ENCODE results near the gene SNAI3. TPM values are rescaled to one million over a fixed set of nuclear protein-coding genes. Genes with fewer than 3 reads are reported as not detected.
A peak's percentile ranks its signal among the peaks of the same experiment; 100 is the strongest.

Gene SNAI3
- total RNA-seq, 4 donors from 2014 or later, result 0.26 to 0.83 (median 0.59) TPM

GRCh38 chr16:88712362-88712979 lies 26.2 kb upstream of the SNAI3 start:
- no peak for DNase-seq (ENCODE audit: extremely low spot score)
- TF ChIP-seq POLR2AphosphoS5 (IDR thresholded peaks at IDR 0.05) (no peak), POLR2A (IDR thresholded peaks at IDR 0.05; ENCODE audit: low read depth) (no peak), CTCF (IDR thresholded peaks at IDR 0.05) (no peak), EP300 (IDR thresholded peaks at IDR 0.05) (no peak)
- Histone ChIP-seq H3K4me1 (peaks cover 0 to 27% (median 12%) of the 10 kb centered on the region in 4 donors), H3K27me3 (no peaks in the 10 kb centered on the region), H3K27ac (replicated peaks in 1 of 4) (no peak overlapping the region), H3K36me3 (peaks cover 35 to 55% (median 49%) of the 10 kb centered on the region in 4 donors), H3K4me3 (no peak overlapping the region), H3K9me3 (no peaks in the 10 kb centered on the region)
- WGBS, result 87% methylated on average over 8 of the region's 25 CpGs
- intact Hi-C loops (cut with DNase I), result no loop called here

DNA sequence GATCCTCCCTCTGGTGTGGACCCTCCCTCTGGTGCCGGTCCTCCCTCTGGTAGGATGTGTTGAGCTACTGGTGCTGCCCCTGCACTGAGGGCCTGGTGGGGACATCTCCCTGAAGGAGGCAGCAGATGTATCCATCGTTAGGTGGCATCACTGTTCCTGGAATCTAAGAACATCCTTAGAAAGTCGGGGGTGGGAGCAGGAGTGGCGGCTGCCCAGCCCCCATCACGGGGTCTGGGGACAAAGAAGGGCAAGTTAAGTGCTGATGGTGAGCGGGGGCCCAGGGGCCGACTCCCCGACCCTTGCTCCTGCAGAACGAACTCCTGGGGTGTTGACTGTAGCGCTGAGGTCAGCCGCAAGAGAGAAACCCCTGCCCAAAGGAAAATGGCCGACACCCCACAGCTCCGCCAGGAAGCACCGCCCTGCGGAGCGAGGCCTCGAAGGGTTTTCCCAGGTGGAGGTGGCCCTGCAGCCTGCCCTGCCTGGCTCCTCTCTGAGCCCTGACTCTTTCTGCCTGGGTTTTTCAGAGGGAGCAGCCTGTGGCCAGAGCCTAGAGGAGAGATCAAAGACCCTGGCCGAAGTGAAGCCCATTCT lies 25.5 kb upstream of the SNAI3 start:
- Histone ChIP-seq H3K4me1 (peaks cover 6 to 33% (median 18%) of the 10 kb centered on the region in 4 donors), H3K27ac (replicated peaks in 1 of 4) (no peak overlapping the region), H3K4me3 (no peak overlapping the region), H3K27me3 (no peaks in the 10 kb centered on the region), H3K36me3 (peaks cover 29 to 48% (median 43%) of the 10 kb centered on the region in 4 donors), H3K9me3 (no peaks in the 10 kb centered on the region)
- no peak for TF ChIP-seq CTCF (IDR thresholded peaks at IDR 0.05)
- TF ChIP-seq EP300 (IDR thresholded peaks at IDR 0.05), result no peak
- TF ChIP-seq POLR2A (IDR thresholded peaks at IDR 0.05; ENCODE audit: low read depth), result no peak
- TF ChIP-seq POLR2AphosphoS5 (IDR thresholded peaks at IDR 0.05), result no peak
- no peak for DNase-seq (ENCODE audit: extremely low spot score)
- intact Hi-C loops (cut with DNase I), result no loop called here
- WGBS, result 78% methylated on average over 15 of the region's 18 CpGs

GRCh38 chr16:88710556-88710955 lies 24.2 kb upstream of the SNAI3 start:
- H3K27me3 ChIP-seq, result no peaks in the 10 kb centered on the region
- no peaks in the 10 kb centered on the region for H3K9me3 ChIP-seq
- no peak overlapping the region for H3K27ac ChIP-seq (replicated peaks in 1 of 4)
- DNase-seq (ENCODE audit: extremely low spot score), result no peak
- peaks cover 16 to 36% (median 30%) of the 10 kb centered on the region in 4 donors for H3K36me3 ChIP-seq
- intact Hi-C loops (cut with DNase I), result no loop called here
- TF ChIP-seq CTCF (IDR thresholded peaks at IDR 0.05) (no peak), EP300 (IDR thresholded peaks at IDR 0.05) (no peak), POLR2AphosphoS5 (IDR thresholded peaks at IDR 0.05) (no peak), POLR2A (IDR thresholded peaks at IDR 0.05; ENCODE audit: low read depth) (no peak)
- WGBS, result 58% methylated on average over 12 of the region's 16 CpGs
- H3K4me3 ChIP-seq, result no peak overlapping the region
- peaks cover 9 to 39% (median 22%) of the 10 kb centered on the region in 4 donors for H3K4me1 ChIP-seq

DNA sequence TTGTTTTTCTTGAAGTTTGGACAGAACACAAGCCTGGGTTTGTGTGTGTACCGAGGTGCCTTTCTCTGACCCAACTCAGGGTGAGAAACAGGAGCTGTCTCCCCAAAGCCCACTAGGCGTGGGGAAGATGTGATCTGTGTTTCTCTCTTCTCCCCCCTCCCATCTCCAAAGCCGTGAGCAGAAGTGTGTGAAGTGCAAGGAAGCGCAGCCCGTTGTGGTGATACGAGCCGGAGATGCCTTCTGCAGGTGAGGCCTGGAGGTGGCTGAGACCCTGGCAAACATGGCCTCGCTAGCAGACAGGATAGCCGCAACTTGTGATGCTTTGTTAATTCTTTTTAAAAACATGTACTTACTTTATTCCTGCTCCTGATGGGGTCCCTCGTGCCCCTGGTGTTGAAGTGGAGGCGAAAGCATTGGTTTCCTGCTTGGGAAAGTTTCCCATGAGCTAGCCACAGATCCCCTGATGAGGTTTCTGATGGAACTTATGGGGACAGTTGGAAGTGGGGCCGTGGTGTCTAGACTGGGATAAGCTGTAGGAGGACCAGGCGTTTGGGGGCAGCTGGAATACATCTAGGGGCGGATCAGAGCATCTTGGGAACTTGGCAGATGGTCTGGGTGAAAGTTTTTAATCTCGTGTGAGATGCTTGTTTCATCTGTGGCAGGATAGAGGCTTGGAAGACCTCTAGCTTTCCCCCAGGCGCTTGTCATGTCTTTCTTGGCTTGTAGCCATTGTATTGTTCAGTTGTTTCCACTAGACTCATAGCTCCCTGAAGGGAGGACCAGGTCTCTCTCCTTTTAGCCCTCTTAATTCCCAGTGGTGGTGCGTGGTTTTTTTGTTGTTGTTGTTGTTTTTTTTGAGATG lies 20.9 kb upstream of the SNAI3 start:
- WGBS, result 37% methylated on average over 16 of the region's 17 CpGs
- peak overlapping the region; percentile 83 to 94 (median 88) for H3K27ac ChIP-seq (replicated peaks in 1 of 4)
- no peaks in the 10 kb centered on the region for H3K9me3 ChIP-seq
- H3K4me1 ChIP-seq, result peaks cover 37 to 67% (median 55%) of the 10 kb centered on the region in 4 donors
- H3K4me3 ChIP-seq, result peak overlapping the region; percentile 82 to 99 (median 92)
- peaks cover 0 to 19% (median 11%) of the 10 kb centered on the region in 4 donors for H3K36me3 ChIP-seq
- TF ChIP-seq CTCF (IDR thresholded peaks at IDR 0.05), result no peak
- TF ChIP-seq EP300 (IDR thresholded peaks at IDR 0.05), result no peak
- TF ChIP-seq POLR2A (IDR thresholded peaks at IDR 0.05; ENCODE audit: low read depth), result no peak
- TF ChIP-seq POLR2AphosphoS5 (IDR thresholded peaks at IDR 0.05), result no peak
- intact Hi-C loops (cut with DNase I), result loop anchor here (5.0 kb wide), 1 partner anchor 45 kb away; the partner anchor contains the start of gene MVD
- no peak for DNase-seq (ENCODE audit: extremely low spot score)
- H3K27me3 ChIP-seq, result no peaks in the 10 kb centered on the region

Measured in esophagus muscularis mucosa (tissue), 4 donors.